HG02870 (cell line): ENCODE measurements around the gene DIAPH2.

Experiments used
- ATAC-seq: cut with Tn5 transposase; IDR thresholded peaks from one replicate; pipeline ENCODE4 v1.9.1; 2021; ENCODE audit warnings: mild to moderate bottlenecking, moderate library complexity; ENCODE audit not compliant: unreplicated experiment

DIAPH2 gene

GRCh38 chrX:97268182-97268680 is 583.6 kb downstream of the DIAPH2 start:
- ATAC-seq: no peak

GRCh38 chrX:97284531-97284930 is 599.9 kb downstream of the DIAPH2 start:
- no peak for ATAC-seq

GRCh38 chrX:97290199-97290598 is 605.6 kb downstream of the DIAPH2 start:
- ATAC-seq: no peak

- ATAC-seq: no peak
Observed at GRCh38 chrX:97294041-97294440, 609.4 kb downstream of the DIAPH2 start.

DNA sequence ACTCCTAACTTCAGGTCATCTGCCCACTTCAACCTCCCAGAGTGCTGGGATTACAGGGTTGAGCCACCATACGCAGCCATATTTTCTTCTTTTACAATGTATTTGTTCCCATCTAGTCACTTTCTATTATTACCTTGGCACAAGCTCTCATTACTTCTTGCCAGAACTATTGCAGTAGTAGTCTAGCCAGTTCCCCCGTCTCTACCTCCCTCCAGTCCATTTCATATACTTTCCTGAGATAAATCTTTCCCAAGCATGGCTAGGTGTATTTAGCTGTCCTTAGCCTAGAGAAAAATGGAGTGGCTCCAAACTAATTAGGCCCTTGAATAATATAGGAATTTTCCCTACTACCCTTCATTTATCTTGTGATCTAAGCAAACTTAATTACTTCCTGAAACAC is 611.3 kb downstream of the DIAPH2 start:
- ATAC-seq: no peak

GRCh38 chrX:97306771-97307470 is 622.3 kb downstream of the DIAPH2 start:
- ATAC-seq: no peak

DNA sequence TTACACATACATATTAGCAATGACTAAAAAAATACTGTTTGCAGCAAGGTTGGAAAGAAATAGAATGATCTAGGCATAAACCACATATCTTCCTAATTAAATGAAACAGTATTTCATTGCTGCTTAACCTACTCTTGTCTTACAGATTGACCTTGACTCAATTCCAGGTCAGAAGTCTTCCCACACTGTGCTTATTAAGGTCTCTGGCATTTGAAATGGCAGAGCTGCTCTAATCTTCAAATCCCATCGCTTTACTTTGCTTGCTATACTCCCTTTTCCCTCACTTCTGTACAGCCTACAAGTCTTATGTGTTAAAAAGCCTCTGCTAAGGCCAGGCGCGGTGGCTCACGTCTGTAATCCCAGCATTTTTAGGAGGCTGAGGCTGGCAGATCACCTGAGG is 623.5 kb downstream of the DIAPH2 start:
- no peak for ATAC-seq

GRCh38 chrX:97309487-97310116 is 625.0 kb downstream of the DIAPH2 start:
- no peak for ATAC-seq

GRCh38 chrX:97310373-97310772 is 625.7 kb downstream of the DIAPH2 start:
- ATAC-seq: no peak

DNA sequence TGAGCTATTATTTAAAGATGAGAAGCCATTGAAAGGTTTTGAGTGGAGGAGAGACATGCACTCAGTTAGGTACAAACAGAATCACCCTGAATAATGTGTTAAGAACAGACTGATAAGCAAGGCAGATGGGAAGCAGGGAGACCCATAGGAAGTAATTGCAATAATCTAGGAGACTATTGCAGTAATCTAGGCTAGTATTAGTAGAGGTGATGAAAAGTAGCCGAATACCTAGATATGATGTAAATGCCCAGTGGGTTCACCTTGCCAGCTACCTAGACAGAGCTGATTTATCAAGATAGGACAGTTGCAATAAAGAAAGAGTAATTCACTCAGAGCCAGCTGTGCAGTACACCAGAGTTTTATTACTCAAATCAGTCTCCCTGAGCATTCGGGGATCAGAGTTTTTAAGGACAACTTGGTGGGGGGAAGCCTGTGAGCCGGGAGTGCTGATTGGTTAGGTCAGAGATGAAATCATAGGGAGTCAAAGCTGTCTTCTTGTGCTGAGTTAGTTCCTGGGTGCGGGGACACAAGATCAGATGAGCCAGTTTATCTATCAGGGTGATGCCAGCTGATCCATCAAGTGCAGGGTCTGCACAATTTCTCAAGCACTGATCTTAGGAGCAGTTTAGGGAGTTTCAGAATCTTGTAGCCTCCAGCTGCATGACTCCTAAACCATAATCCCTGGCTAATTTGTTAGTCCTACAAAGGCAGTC is 626.6 kb downstream of the DIAPH2 start:
- no peak for ATAC-seq

GRCh38 chrX:97314345-97314744 is 629.7 kb downstream of the DIAPH2 start:
- ATAC-seq: no peak

GRCh38 chrX:97315939-97316338 is 631.3 kb downstream of the DIAPH2 start:
- ATAC-seq: no peak

GRCh38 chrX:97320305-97320704 is 635.7 kb downstream of the DIAPH2 start:
- no peak for ATAC-seq

DNA sequence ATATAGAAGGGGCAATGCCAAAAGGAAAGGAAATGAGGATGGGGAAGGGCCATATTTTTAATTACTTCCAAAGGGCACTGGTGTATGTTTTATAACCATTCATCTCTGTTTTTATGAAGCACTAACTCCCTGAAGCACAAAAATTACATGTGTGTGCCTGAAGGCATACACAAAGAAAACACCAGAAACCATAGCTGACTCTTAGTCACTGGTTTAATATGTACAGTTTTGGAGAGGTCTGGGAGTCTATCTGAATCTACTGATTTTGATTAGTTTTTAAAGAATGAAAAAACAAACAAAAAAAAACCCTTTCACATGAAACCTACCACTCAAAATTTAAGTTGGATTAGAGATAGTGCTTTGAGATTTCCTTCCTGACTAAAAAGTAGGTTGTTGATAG is 637.8 kb downstream of the DIAPH2 start:
- ATAC-seq: no peak

DNA sequence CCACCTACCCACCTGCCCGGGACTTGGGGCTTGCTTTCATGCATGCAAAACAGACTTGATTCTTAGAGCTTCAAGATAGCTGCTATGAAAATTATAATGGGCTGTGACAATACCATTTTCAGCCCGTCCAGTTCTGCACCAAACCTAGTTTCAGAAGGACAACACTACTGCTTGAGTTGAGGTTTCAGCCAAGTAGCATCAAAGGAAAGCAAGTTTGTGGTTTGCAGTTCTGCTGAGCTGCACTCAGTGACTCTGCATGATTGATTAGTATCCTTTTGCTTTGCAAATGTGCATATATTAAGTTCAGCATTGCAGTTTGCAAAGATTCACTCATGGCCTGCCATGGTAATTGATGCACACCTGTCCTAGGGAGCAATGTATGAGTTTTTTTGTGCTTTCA is 641.8 kb downstream of the DIAPH2 start:
- peak; percentile 93 for ATAC-seq

GRCh38 chrX:97328853-97329390 is 644.3 kb downstream of the DIAPH2 start:
- no peak for ATAC-seq

DNA sequence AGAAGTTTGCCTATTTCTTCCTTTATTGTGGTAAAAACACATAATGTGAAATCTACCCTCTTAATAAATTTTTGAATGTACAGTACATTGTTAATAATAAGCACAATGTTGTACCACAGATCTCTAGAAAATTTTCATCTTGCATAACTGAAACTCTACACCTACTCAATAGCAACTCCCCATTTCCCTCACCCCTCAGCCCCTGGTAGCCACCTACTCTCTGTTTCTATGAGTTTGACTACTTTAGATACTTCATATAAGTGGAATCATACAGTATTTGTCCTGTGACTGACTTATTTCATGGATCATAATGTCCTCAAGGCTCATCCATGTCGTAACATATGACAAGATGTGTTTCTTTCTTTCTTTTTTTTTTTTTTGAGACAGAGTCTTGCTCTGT is 645.5 kb downstream of the DIAPH2 start:
- ATAC-seq: peak; percentile 46

DNA sequence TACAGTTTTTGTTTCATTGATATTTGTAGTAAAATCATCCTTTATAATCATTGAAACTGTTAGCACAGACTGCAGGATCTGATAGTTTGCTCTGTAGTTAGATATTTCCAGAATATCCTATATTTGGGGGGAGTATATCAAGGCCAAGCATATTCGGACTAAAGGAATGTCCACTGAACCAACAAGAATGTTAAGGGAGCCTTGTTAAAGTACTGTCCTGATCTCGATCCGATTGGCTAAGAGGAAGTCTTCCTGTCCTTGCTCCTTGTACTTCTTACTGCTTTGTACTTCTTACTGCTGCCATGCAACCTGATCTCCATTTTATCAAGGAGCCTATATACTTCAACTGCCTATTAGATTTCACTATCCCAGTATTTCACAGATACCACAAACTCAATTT is 648.3 kb downstream of the DIAPH2 start:
- ATAC-seq: no peak

GRCh38 chrX:97334850-97335249 is 650.2 kb downstream of the DIAPH2 start:
- no peak for ATAC-seq

DNA sequence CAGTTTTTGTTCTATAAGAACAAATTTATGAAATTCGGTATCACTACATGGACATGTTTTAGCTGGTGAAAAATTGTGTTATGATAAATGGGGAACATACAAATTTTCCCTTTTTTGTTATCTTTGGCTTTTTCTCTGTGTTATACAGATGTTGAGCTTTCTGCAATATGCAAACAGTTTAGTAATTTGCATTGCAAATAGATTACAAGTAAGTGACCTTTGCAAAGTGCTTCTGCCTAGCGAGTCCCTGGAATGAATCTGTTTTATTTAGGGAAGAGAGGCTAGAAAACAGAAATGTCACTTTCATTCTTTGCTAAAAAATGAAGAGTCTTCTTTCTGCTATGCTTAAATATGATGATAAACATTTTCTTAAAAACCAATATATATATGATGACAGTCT is 660.1 kb downstream of the DIAPH2 start:
- ATAC-seq: no peak

DNA sequence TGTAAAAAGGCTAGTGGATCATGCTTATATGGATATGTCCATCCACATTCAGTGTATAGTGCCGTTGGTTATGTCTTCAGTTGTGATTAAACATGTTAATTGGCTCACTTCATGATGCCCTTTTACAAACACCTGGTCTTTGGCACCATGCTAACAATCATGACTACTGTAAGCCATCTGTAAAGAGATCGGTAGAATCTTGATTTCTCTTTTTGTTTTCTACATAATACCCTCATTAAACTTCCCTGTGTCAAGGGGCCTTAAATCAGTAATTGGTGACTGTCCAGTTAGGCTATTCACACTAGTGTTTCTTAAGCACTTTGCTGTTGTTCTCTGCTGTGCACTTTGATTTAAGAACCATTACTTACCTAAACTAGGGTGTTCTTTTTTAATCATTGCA is 674.3 kb downstream of the DIAPH2 start:
- ATAC-seq: no peak

DNA sequence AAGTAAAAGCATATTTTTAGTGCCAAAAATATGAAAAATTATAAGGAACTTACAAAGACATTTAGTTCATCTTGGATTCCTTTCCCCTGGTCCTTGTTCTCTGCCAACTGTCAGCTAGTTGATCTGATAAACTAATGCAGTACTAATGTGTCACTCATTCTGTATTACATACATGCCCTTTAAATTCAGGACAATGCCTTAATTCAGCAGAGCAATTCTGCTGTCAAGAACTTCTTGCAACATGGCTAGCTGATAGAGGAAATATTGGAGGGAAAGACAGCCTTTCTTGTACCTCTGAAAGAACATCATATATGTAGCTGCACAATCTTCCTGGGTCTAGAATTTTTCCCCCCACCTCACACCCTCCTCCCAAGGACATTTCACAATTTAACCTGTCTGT is 679.2 kb downstream of the DIAPH2 start:
- no peak for ATAC-seq
